GM12865 (cell line): Measurements from ENCODE around the gene HTR1E.
"Not testable (repeated sequence)": the region's sequence is repeated elsewhere in the genome, so short reads cannot be mapped to it uniquely, and the experiment has no call there.

ENCODE experiments used
- DNase-seq: peaks from one replicate; pipeline ENCODE4 v3.0.0; 2010; ENCODE audit warnings: low read depth
- H3K4me3 ChIP-seq: 2 replicates; pipeline ENCODE4 v1.5.1; 2011; ENCODE audit warnings: mild to moderate bottlenecking, low read depth, low read length, control low read depth
- TF ChIP-seq, protein P1 (sequence below): IDR thresholded peaks from 2 replicates; pipeline ENCODE4 v1.5.1; 2011; ENCODE audit warnings: low read length, control low read depth, low read depth, inconsistent platforms; ENCODE audit not compliant: insufficient read depth; ENCODE audit errors: missing control alignments

The HTR1E gene, protein sequence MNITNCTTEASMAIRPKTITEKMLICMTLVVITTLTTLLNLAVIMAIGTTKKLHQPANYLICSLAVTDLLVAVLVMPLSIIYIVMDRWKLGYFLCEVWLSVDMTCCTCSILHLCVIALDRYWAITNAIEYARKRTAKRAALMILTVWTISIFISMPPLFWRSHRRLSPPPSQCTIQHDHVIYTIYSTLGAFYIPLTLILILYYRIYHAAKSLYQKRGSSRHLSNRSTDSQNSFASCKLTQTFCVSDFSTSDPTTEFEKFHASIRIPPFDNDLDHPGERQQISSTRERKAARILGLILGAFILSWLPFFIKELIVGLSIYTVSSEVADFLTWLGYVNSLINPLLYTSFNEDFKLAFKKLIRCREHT

GRCh38 chr6:86937219-86938079 lies at the start of gene HTR1E:
Gene HTR1E, plus strand, starts transcription at chr6:86937528. Its CDS starts 77,807 bp downstream, at chr6:87015335.
- DNase-seq: peak; percentile 48
- TF ChIP-seq, protein P1, sequence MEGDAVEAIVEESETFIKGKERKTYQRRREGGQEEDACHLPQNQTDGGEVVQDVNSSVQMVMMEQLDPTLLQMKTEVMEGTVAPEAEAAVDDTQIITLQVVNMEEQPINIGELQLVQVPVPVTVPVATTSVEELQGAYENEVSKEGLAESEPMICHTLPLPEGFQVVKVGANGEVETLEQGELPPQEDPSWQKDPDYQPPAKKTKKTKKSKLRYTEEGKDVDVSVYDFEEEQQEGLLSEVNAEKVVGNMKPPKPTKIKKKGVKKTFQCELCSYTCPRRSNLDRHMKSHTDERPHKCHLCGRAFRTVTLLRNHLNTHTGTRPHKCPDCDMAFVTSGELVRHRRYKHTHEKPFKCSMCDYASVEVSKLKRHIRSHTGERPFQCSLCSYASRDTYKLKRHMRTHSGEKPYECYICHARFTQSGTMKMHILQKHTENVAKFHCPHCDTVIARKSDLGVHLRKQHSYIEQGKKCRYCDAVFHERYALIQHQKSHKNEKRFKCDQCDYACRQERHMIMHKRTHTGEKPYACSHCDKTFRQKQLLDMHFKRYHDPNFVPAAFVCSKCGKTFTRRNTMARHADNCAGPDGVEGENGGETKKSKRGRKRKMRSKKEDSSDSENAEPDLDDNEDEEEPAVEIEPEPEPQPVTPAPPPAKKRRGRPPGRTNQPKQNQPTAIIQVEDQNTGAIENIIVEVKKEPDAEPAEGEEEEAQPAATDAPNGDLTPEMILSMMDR: peak; percentile 60
- no peak within 1 kb of the TSS for H3K4me3 ChIP-seq

- no peak overlapping the region for H3K4me3 ChIP-seq
- TF ChIP-seq, protein P1: no peak
- no peak for DNase-seq
These were observed 49.0 kb upstream of the HTR1E start for GRCh38 chr6:86888301-86888700.

DNA sequence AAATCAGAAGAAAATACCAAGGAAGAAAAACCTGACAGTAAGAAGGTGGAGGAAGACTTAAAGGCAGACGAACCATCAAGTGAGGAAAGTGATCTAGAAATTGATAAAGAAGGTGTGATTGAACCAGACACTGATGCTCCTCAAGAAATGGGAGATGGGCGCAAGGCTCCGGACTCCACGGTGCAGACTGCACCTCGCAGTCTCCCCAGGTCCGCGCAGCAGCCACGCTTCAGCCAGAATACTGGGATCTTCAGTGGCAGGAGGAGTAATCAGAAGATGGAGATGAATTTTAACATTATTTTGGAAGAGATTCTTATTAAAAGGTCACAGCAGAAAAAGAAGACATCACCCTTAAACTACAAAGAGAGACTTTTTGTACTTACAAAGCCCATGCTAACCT lies 40.1 kb upstream of the HTR1E start:
- H3K4me3 ChIP-seq, DNase-seq: not testable (repeated sequence)

DNA sequence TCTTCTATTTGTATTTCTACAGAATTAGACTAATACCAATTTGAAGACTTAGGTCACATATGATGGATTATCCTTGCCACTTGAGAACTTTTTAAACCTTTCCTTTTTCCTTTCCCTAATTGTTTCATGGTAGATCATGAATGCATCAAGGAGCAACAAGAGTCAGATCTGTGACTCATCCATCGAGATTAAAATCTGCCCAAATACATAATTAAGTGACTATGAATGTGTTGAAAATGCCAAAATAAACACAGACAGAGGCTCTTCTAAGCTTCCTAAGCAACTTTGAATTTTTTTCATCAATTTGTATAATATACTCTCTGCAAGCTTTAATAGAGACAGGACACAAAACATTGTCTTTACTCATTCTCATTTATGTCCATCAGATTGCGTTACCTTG lies 23.5 kb upstream of the HTR1E start:
- H3K4me3 ChIP-seq: no peak overlapping the region
- TF ChIP-seq, protein P1: no peak
- no peak for DNase-seq

GRCh38 chr6:86916393-86916792 lies 20.9 kb upstream of the HTR1E start:
- DNase-seq: no peak
- TF ChIP-seq, protein P1: no peak
- H3K4me3 ChIP-seq: no peak overlapping the region

DNA sequence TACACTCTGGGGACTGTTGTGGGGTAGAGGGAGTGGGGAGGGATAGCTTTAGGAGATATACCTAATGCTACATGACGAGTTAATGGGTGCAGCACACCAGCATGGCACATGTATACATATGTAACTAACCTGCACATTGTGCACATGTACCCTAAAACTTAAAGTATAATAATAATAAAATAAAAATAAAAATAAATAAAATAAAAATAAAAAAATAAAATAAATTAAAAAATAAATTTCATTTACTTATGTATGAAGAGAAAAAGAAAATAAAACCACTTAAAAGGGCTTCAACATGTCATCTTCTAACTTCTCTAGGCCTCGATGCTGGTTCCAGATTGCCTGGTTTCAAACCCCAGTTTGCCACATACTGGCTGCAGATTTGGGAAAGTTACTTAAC lies 10.2 kb upstream of the HTR1E start:
- not testable (repeated sequence) for H3K4me3 ChIP-seq, DNase-seq

DNA sequence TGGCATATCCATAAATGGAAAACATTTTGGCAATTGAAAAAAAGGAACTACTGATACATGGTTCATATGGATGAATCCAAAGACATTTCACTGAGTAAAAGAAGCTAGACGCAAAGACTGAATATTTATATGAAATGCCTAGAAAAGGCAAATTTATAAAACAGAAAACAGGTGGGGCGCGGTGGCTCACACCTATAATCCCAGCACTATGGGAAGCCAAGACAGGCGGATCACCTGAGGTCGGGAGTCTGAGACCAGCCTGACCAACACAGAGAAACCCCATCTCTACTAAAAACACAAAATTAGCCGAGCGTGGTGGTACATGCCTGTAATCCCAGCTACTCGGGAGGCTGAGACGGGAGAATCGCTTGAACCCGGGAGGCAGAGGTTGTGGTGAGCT lies 9.5 kb upstream of the HTR1E start:
- not testable (repeated sequence) for H3K4me3 ChIP-seq, DNase-seq

DNA sequence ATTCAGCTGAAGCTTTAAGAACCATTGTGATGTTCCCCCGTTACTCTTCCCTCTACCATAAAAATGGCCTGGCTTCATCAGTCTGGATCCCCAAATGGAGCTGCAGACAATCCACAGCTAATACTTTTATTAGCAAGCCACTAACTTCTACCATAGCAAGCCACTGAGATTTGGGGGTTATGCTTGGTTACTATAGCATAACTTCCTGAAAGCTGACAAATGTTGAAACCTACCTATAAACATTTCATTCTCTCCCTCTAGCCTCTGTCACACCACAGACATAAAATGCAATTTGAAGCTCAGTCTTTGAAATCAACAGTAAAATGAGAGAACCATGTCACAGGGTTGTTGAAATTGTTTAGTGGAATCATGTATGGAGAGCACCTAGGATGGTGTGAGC lies 3.0 kb upstream of the HTR1E start:
- no peak overlapping the region for H3K4me3 ChIP-seq
- DNase-seq: peak; percentile 2
- TF ChIP-seq, protein P1: no peak
